H1 (cell line): ENCODE data around the gene STK11IP. TPM values are rescaled to one million over a fixed set of nuclear protein-coding genes. Genes with fewer than 3 reads are reported as not detected.

Source experiments
- CTCF ChIA-PET: fragments of 300-600 bp; sonication (Branson Sonifier 250); formaldehyde crosslinking; loops from one replicate; lab custom pipeline; 2021; ENCODE audit not compliant: partially characterized antibody; lab: Charles Lee
- POLR2A ChIA-PET: fragments of 300-600 bp; sonication (Branson Sonifier 250); formaldehyde crosslinking; loops from one replicate; lab custom pipeline; 2021; ENCODE audit warnings: inconsistent platforms; ENCODE audit not compliant: partially characterized antibody; lab: Charles Lee
- DNase-seq, 2 experiments: peaks; one replicate each; pipeline versions ENCODE4 v3.0.0 to v3.0.0-alpha.2; 2010 to 2022; ENCODE audit warnings: low spot score in 2 of 2, low read depth in 1 of 2, mixed read lengths in 1 of 2
- FAIRE-seq: peaks from 2 replicates; lab custom pipeline; 2011; peaks lifted over from hg19 to GRCh38; lab: Jason Lieb, UNC
- H2AFZ ChIP-seq: 2 replicates; pipeline ENCODE4 v1.8.1; 2012; ENCODE audit warnings: low read length, inconsistent platforms
- H2AK5ac ChIP-seq: 2 replicates; pipeline ENCODE4 v1.6.1; 2013; ENCODE audit warnings: low read depth, low read length
- H2BK120ac ChIP-seq: replicated peaks from 2 replicates; pipeline ENCODE3; 2013; ENCODE audit warnings: low read depth, low read length, inconsistent platforms
- H2BK12ac ChIP-seq: 2 replicates; pipeline ENCODE4 v1.6.1; 2013; ENCODE audit warnings: low read depth, low read length
- H2BK15ac ChIP-seq: 2 replicates; pipeline ENCODE4 v1.6.1; 2013; ENCODE audit warnings: low read length
- H2BK20ac ChIP-seq: 2 replicates; pipeline ENCODE4 v1.6.1; 2013; ENCODE audit warnings: low read length
- H2BK5ac ChIP-seq: 2 replicates; pipeline ENCODE4 v1.6.1; 2013; ENCODE audit warnings: low read depth, low read length
- H3K14ac ChIP-seq: 2 replicates; pipeline ENCODE4 v1.6.1; 2013; ENCODE audit warnings: inconsistent platforms; ENCODE audit not compliant: insufficient read length
- H3K18ac ChIP-seq: 2 replicates; pipeline ENCODE4 v1.6.1; 2013; ENCODE audit warnings: low read length; ENCODE audit errors: extremely low read depth
- H3K23ac ChIP-seq: 2 replicates; pipeline ENCODE4 v1.6.1; 2013; ENCODE audit warnings: inconsistent platforms; ENCODE audit not compliant: insufficient read length
- H3K23me2 ChIP-seq: 2 replicates; pipeline ENCODE4 v1.6.1; 2013; ENCODE audit warnings: low read depth, low read length
- H3K27ac ChIP-seq: 2 replicates; pipeline ENCODE4 v1.6.1; 2011; ENCODE audit warnings: low read depth, low read length, inconsistent platforms
- H3K27me3 ChIP-seq, 4 experiments: replicated peaks in 1 of 4; 1 replicate in 1 of 4; 2 replicates in 3 of 4; pipeline versions ENCODE4 v1.6.1 to v1.8.1; 2011 to 2013; ENCODE audit warnings: low read length in 3 of 4, mild to moderate bottlenecking in 3 of 4, inconsistent platforms in 2 of 4, mixed read lengths in 2 of 4, moderate library complexity in 1 of 4; ENCODE audit not compliant: control insufficient read depth in 3 of 4, insufficient read depth in 3 of 4; ENCODE audit errors: extremely low read depth in 1 of 4
- H3K36me3 ChIP-seq, 4 experiments: 2 replicates each; pipeline versions ENCODE4 v1.6.1 to v1.8.1; 2011 to 2013; ENCODE audit warnings: mild to moderate bottlenecking in 4 of 4, low read length in 3 of 4, moderate library complexity in 2 of 4, control low read depth in 1 of 4, inconsistent platforms in 1 of 4; ENCODE audit not compliant: insufficient read depth in 4 of 4, control insufficient read depth in 2 of 4
- H3K4ac ChIP-seq: replicated peaks from 2 replicates; pipeline ENCODE3; 2013; ENCODE audit warnings: low read length, low read depth, mixed read lengths, inconsistent platforms; ENCODE audit not compliant: insufficient read length
- H3K4me1 ChIP-seq, 4 experiments: replicated peaks in 1 of 4; 1 replicate in 1 of 4; 2 replicates in 3 of 4; pipeline versions ENCODE4 v1.6.1 to v1.8.1; 2011 to 2013; ENCODE audit warnings: low read length in 3 of 4, inconsistent platforms in 2 of 4, mixed read lengths in 1 of 4; ENCODE audit not compliant: insufficient read depth in 4 of 4, control insufficient read depth in 3 of 4
- H3K4me2 ChIP-seq, 2 experiments: 2 replicates each; pipeline versions ENCODE4 v1.6.1 to v1.8.1; 2011 to 2013; ENCODE audit warnings: low read depth in 2 of 2, low read length in 2 of 2, control low read depth in 1 of 2, inconsistent platforms in 1 of 2, mild to moderate bottlenecking in 1 of 2; ENCODE audit not compliant: insufficient read depth in 1 of 2
- H3K4me3 ChIP-seq, 4 experiments: fragments of 200-600, 300-600 bp in 1 of 4; sonication (generic), shearing (Covaris generic), sonication (Bioruptor Twin) in 1 of 4; 2 replicates each; pipeline versions ENCODE4 v1.5.1 to v1.8.1; 2011 to 2016; ENCODE audit warnings: low read length in 4 of 4, low read depth in 3 of 4, control low read depth in 2 of 4, inconsistent platforms in 2 of 4, mild to moderate bottlenecking in 2 of 4, mixed read lengths in 1 of 4, moderate library complexity in 1 of 4; ENCODE audit not compliant: insufficient read depth in 2 of 4; ENCODE audit errors: extremely low read depth in 1 of 4
- H3K56ac ChIP-seq: replicated peaks from 2 replicates; pipeline ENCODE3; 2013; ENCODE audit warnings: low read depth, mild to moderate bottlenecking, mixed read lengths, low read length, inconsistent platforms; ENCODE audit not compliant: insufficient read length
- H3K79me1 ChIP-seq: 2 replicates; pipeline ENCODE4 v1.6.1; 2013; ENCODE audit warnings: low read depth, low read length, control low read depth
- H3K79me2 ChIP-seq, 2 experiments: 2 replicates each; pipeline versions ENCODE4 v1.6.1 to v1.8.1; 2012 to 2013; ENCODE audit warnings: low read length in 2 of 2, mild to moderate bottlenecking in 2 of 2, inconsistent platforms in 1 of 2; ENCODE audit not compliant: insufficient read depth in 2 of 2, control insufficient read depth in 1 of 2
- H3K9ac ChIP-seq, 4 experiments: replicated peaks in 1 of 4; 1 replicate in 1 of 4; 2 replicates in 3 of 4; pipeline versions ENCODE4 v1.6.1 to v1.8.1; 2011 to 2013; ENCODE audit warnings: low read depth in 3 of 4, low read length in 3 of 4, control low read depth in 2 of 4, mild to moderate bottlenecking in 2 of 4, moderate library complexity in 2 of 4, inconsistent platforms in 1 of 4; ENCODE audit errors: extremely low read depth in 1 of 4
- H3K9me3 ChIP-seq, 2 experiments: 2 replicates each; pipeline versions ENCODE4 v1.6.1 to v1.8.1; 2012 to 2013; ENCODE audit warnings: mild to moderate bottlenecking in 2 of 2, moderate library complexity in 2 of 2, control low read depth in 1 of 2, inconsistent platforms in 1 of 2, low read depth in 1 of 2, low read length in 1 of 2, mixed read lengths in 1 of 2; ENCODE audit not compliant: insufficient read depth in 2 of 2
- H4K20me1 ChIP-seq, 2 experiments: replicated peaks in 1 of 2; 2 replicates each; pipeline versions ENCODE3 to v1.8.1; 2011 to 2013; ENCODE audit warnings: inconsistent platforms in 2 of 2, low read length in 2 of 2, mild to moderate bottlenecking in 1 of 2; ENCODE audit not compliant: insufficient read depth in 2 of 2, control insufficient read depth in 1 of 2
- H4K5ac ChIP-seq: 2 replicates; pipeline ENCODE4 v1.6.1; 2013; ENCODE audit warnings: low read length, low read depth, mixed read lengths, inconsistent platforms; ENCODE audit not compliant: insufficient read length
- H4K8ac ChIP-seq: 2 replicates; pipeline ENCODE4 v1.8.0; 2013; ENCODE audit warnings: mild to moderate bottlenecking, moderate library complexity, low read length, inconsistent platforms; ENCODE audit not compliant: insufficient read depth; ENCODE audit errors: extremely low read depth
- H4K91ac ChIP-seq: replicated peaks from 2 replicates; pipeline ENCODE3; 2013; ENCODE audit warnings: low read length, mixed read lengths, inconsistent platforms; ENCODE audit not compliant: insufficient read length
- CBX8 ChIP-seq: fragments of 300-800, 300-1000 bp; sonication (generic); IDR thresholded peaks from 2 replicates; pipeline ENCODE4 v1.7.1; 2016; ENCODE audit warnings: low read depth, low read length, borderline replicate concordance
- CHD1 ChIP-seq: IDR thresholded peaks from 2 replicates; pipeline ENCODE4 v1.6.1; 2012; ENCODE audit warnings: low read depth, low read length, improper control_type of control experiment
- CTBP2 ChIP-seq: IDR thresholded peaks from 2 replicates; pipeline ENCODE4 v1.7.0; 2011; ENCODE audit warnings: borderline replicate concordance, mild to moderate bottlenecking, moderate library complexity, mixed read lengths, low read length; ENCODE audit not compliant: insufficient read depth, insufficient read length
- EGR1 ChIP-seq: IDR thresholded peaks from 2 replicates; pipeline ENCODE4 v1.6.1; 2011; ENCODE audit warnings: low read depth, low read length, borderline replicate concordance
- NRF1 ChIP-seq: IDR thresholded peaks from 2 replicates; pipeline ENCODE4 v1.6.1; 2011; ENCODE audit warnings: mild to moderate bottlenecking, low read depth, low read length, improper control_type of control experiment
- POLR2AphosphoS5 ChIP-seq: IDR thresholded peaks from 2 replicates; pipeline ENCODE4 v1.6.1; 2011; ENCODE audit warnings: low read depth, low read length
- RBBP5 ChIP-seq: IDR thresholded peaks from 2 replicates; pipeline ENCODE4 v1.7.1; 2012; ENCODE audit warnings: low read depth, mild to moderate bottlenecking, inconsistent platforms, low read length, moderate library complexity, borderline replicate concordance
- RNF2 ChIP-seq: fragments of 200-900, 300-1000 bp; sonication (generic); IDR thresholded peaks from 2 replicates; pipeline ENCODE4 v1.7.1; 2016; ENCODE audit warnings: borderline replicate concordance, low read depth, mild to moderate bottlenecking, antibody characterized with exemption, low read length; ENCODE audit not compliant: poor library complexity, severe bottlenecking; ENCODE audit errors: missing control alignments
- SP1 ChIP-seq: IDR thresholded peaks from 2 replicates; pipeline ENCODE4 v1.6.1; 2011; ENCODE audit warnings: low read depth, low read length
- SUZ12 ChIP-seq: fragments of 200-600 bp; sonication (generic); IDR thresholded peaks from 2 replicates; pipeline ENCODE4 v1.6.1; 2012; ENCODE audit warnings: mild to moderate bottlenecking, inconsistent platforms, low read length, moderate library complexity, mixed read lengths
- YY1 ChIP-seq: IDR thresholded peaks from 2 replicates; pipeline ENCODE4 v1.6.1; 2011; ENCODE audit warnings: low read depth, mild to moderate bottlenecking, low read length
- ZNF274 ChIP-seq: IDR thresholded peaks from 2 replicates; pipeline ENCODE4 v1.7.0; 2012; ENCODE audit warnings: low read length, borderline replicate concordance; ENCODE audit errors: extremely low read depth
- WGBS, 2 experiments: shearing (Covaris generic) in 1 of 2; methylation state at CpG; one replicate each; pipeline versions ENCODE4 v1.1.6 to v1.1.7; 2013 to 2015; ENCODE audit warnings: low lambda C conversion rate in 2 of 2, mixed read lengths in 2 of 2, inconsistent platforms in 1 of 2, low coverage in 1 of 2, missing lambda C conversion rate in 1 of 2; ENCODE audit not compliant: insufficient replicate concordance in 2 of 2, insufficient coverage in 1 of 2, insufficient read length in 1 of 2; ENCODE audit errors: extremely low coverage in 1 of 2, missing lambda C conversion rate in 1 of 2; 5-methylcytosine and 5-hydroxymethylcytosine counted together
- polyA plus RNA-seq, 7 experiments: library from polyadenylated mRNA; depleted of rRNA in 3 of 7; stranded (reverse) in 5 of 7; unstranded in 2 of 7; fragments of >200 nt in 5 of 7; fragments of 200-250 nt in 2 of 7; gene quantifications; 1 replicate in 5 of 7; 2 replicates in 1 of 7; 4 replicates in 1 of 7; pipeline versions ENCODE4 v1.2.1 to v1.2.3, GENCODE V29; 2011 to 2013; ENCODE audit warnings: missing spikeins in 2 of 7, mixed read lengths in 2 of 7
- total RNA-seq: library from RNA; stranded (reverse); fragmentation: NEBNext Ultra II Directional; extraction: Animal tissue kit (Norgen Biotek cat#: 25700); gene quantifications from 2 replicates; pipeline ENCODE4 v1.2.1, GENCODE V29; 2021

Gene STK11IP
- total and polyA plus RNA-seq, 2 of the 8 experiments (the other 6 are each of a cell fraction or from before 2014, with no cell fraction given): 18.5 to 29.6 TPM

GRCh38 chr2:219636941-219637841, 39.5 kb downstream of the STK11IP start:
- H3K4ac ChIP-seq: no peak overlapping the region
- H2AFZ ChIP-seq: no peak overlapping the region
- no peaks in the 10 kb centered on the region for H3K36me3 ChIP-seq
- CTCF ChIA-PET: interaction anchor here (0.6 to 22.0 kb wide), 23 partner anchors 8 to 185 kb away, joined by 3 to 356 read pairs (median 5); partner anchors contain the start of genes OBSL1 and SLC4A3
- H2AK5ac ChIP-seq: no peak overlapping the region
- no peak for DNase-seq
- H3K79me2 ChIP-seq: no peaks in the 10 kb centered on the region
- no peak overlapping the region for H3K27ac ChIP-seq
- H3K23me2 ChIP-seq: peaks cover 4% of the 10 kb centered on the region; the same call in 1 of the 2 replicates
- H4K91ac ChIP-seq: no peak overlapping the region
- POLR2A ChIA-PET: interaction anchor here (0.6 to 1.9 kb wide), 6 partner anchors 7 to 1734 kb away, joined by 3 to 6 read pairs (median 4); partner anchors contain the start of gene SLC4A3
- H3K23ac ChIP-seq: no peak overlapping the region
- no peak overlapping the region for H2BK120ac ChIP-seq
- no peaks in the 10 kb centered on the region for H3K27me3 ChIP-seq
- H2BK12ac ChIP-seq: no peak overlapping the region
- H3K56ac ChIP-seq: no peak overlapping the region
- no peak for FAIRE-seq
- H4K5ac ChIP-seq: no peak overlapping the region
- no peak overlapping the region for H3K4me3 ChIP-seq
- no peaks in the 10 kb centered on the region for H3K79me1 ChIP-seq
- no peak overlapping the region for H2BK5ac ChIP-seq
- no peak overlapping the region for H2BK20ac ChIP-seq
- no peak overlapping the region for H2BK15ac ChIP-seq
- no peak overlapping the region for H3K14ac ChIP-seq
- H3K18ac ChIP-seq: no peak overlapping the region
- no peaks in the 10 kb centered on the region for H3K4me1 ChIP-seq
- no peaks in the 10 kb centered on the region for H3K9me3 ChIP-seq
- H3K4me2 ChIP-seq: no peak overlapping the region
- no peak overlapping the region for H4K8ac ChIP-seq
- H4K20me1 ChIP-seq: peaks cover 0 to 4% of the 10 kb centered on the region in 2 experiments
- H3K9ac ChIP-seq: no peak overlapping the region
- 90% methylated on average over 8 of the region's 13 CpGs; no CpG with 5 or more reads in 1 of the 2 experiments for WGBS, 2 experiments
- TF ChIP-seq CTBP2: no peak
- TF ChIP-seq EGR1: no peak
- TF ChIP-seq RBBP5: no peak
- TF ChIP-seq POLR2AphosphoS5: no peak
- no peak for TF ChIP-seq CBX8
- no peak for TF ChIP-seq CHD1
- no peak for TF ChIP-seq SUZ12
- TF ChIP-seq ZNF274: no peak
- no peak for TF ChIP-seq RNF2
- no peak for TF ChIP-seq YY1
- TF ChIP-seq NRF1: no peak
- TF ChIP-seq SP1: no peak
